Stimulated activated naive CD8-positive, alpha-beta T cell treated with anti-CD3 and anti-CD28 coated beads, Interleukin-15, Interleukin-2, amounts not matched to agents 100 ng/mL and 50 ng/mL, for 24 hours (primary cell): ENCODE data around the gene TRPM1.

Experiments
- H3K27ac Mint-ChIP-seq: one replicate; pipeline ENCODE4 v1.8.0; 2021; ENCODE audit warnings: mild to moderate bottlenecking, mixed read lengths
- H3K27me3 Mint-ChIP-seq: one replicate; pipeline ENCODE4 v1.8.0; 2021; ENCODE audit warnings: mixed read lengths
- H3K36me3 Mint-ChIP-seq: one replicate; pipeline ENCODE4 v1.8.0; 2021; ENCODE audit warnings: low read depth, mixed read lengths
- H3K4me1 Mint-ChIP-seq: one replicate; pipeline ENCODE4 v1.8.0; 2021; ENCODE audit warnings: low read depth, mixed read lengths
- H3K4me3 Mint-ChIP-seq: one replicate; pipeline ENCODE4 v1.8.0; 2021; ENCODE audit warnings: mild to moderate bottlenecking, mixed read lengths
- H3K9me3 Mint-ChIP-seq: one replicate; pipeline ENCODE4 v1.8.0; 2021; ENCODE audit warnings: mixed read lengths

The TRPM1 gene

GRCh38 chr15:31101262-31102038 lies at the start of gene TRPM1:
Gene TRPM1, minus strand, starts transcription at chr15:31101725. Its CDS starts 20,370 bp downstream, at chr15:31081355.
- H3K4me3 Mint-ChIP-seq = no peak within 1 kb of the TSS
- peaks cover 12% of the 10 kb centered on the region for H3K4me1 Mint-ChIP-seq
- H3K27me3 Mint-ChIP-seq = no peaks in the 10 kb centered on the region
- no peaks in the 10 kb centered on the region for H3K36me3 Mint-ChIP-seq
- H3K9me3 Mint-ChIP-seq = no peaks in the 10 kb centered on the region
- no peak within 1 kb of the TSS for H3K27ac Mint-ChIP-seq

GRCh38 chr15:31150732-31151231 lies 49.3 kb upstream of the TRPM1 start:
- Mint-ChIP-seq H3K27ac (no peak overlapping the region), H3K4me3 (no peak overlapping the region), H3K36me3 (no peaks in the 10 kb centered on the region), H3K4me1 (no peaks in the 10 kb centered on the region), H3K9me3 (no peaks in the 10 kb centered on the region), H3K27me3 (no peaks in the 10 kb centered on the region)

GRCh38 chr15:31149987-31150386 lies 48.5 kb upstream of the TRPM1 start:
- Mint-ChIP-seq H3K9me3 (no peaks in the 10 kb centered on the region), H3K27me3 (no peaks in the 10 kb centered on the region), H3K4me3 (no peak overlapping the region), H3K27ac (no peak overlapping the region), H3K36me3 (no peaks in the 10 kb centered on the region), H3K4me1 (no peaks in the 10 kb centered on the region)

GRCh38 chr15:31149088-31149505 lies 47.6 kb upstream of the TRPM1 start:
- no peak overlapping the region for H3K4me3 Mint-ChIP-seq
- H3K27me3 Mint-ChIP-seq = no peaks in the 10 kb centered on the region
- no peak overlapping the region for H3K27ac Mint-ChIP-seq
- H3K36me3 Mint-ChIP-seq = no peaks in the 10 kb centered on the region
- no peaks in the 10 kb centered on the region for H3K9me3 Mint-ChIP-seq
- H3K4me1 Mint-ChIP-seq = no peaks in the 10 kb centered on the region

- no peak overlapping the region for H3K4me3 Mint-ChIP-seq
- H3K9me3 Mint-ChIP-seq = no peaks in the 10 kb centered on the region
- H3K27ac Mint-ChIP-seq = no peak overlapping the region
- no peaks in the 10 kb centered on the region for H3K27me3 Mint-ChIP-seq
- H3K36me3 Mint-ChIP-seq = no peaks in the 10 kb centered on the region
- H3K4me1 Mint-ChIP-seq = no peaks in the 10 kb centered on the region
These were observed 47.0 kb upstream of the TRPM1 start for GRCh38 chr15:31148297-31149087.

- no peak overlapping the region for H3K27ac Mint-ChIP-seq
These were observed 46.4 kb upstream of the TRPM1 start for GRCh38 chr15:31147944-31148296.

GRCh38 chr15:31147456-31147855 lies 45.9 kb upstream of the TRPM1 start:
- Mint-ChIP-seq H3K4me1 (no peaks in the 10 kb centered on the region), H3K27me3 (no peaks in the 10 kb centered on the region), H3K9me3 (no peaks in the 10 kb centered on the region), H3K27ac (no peak overlapping the region), H3K36me3 (no peaks in the 10 kb centered on the region), H3K4me3 (no peak overlapping the region)

More at GRCh38 chr15:31147944-31148296, 46.4 kb upstream of the TRPM1 start:
- no peaks in the 10 kb centered on the region for H3K9me3 Mint-ChIP-seq
- H3K4me3 Mint-ChIP-seq = no peak overlapping the region
- no peaks in the 10 kb centered on the region for H3K27me3 Mint-ChIP-seq
- no peaks in the 10 kb centered on the region for H3K4me1 Mint-ChIP-seq
- H3K36me3 Mint-ChIP-seq = no peaks in the 10 kb centered on the region

- no peak overlapping the region for H3K4me3 Mint-ChIP-seq
- H3K4me1 Mint-ChIP-seq = no peaks in the 10 kb centered on the region
- H3K9me3 Mint-ChIP-seq = no peaks in the 10 kb centered on the region
- H3K27me3 Mint-ChIP-seq = no peaks in the 10 kb centered on the region
- H3K27ac Mint-ChIP-seq = no peak overlapping the region
- H3K36me3 Mint-ChIP-seq = no peaks in the 10 kb centered on the region
These were observed 43.9 kb upstream of the TRPM1 start for GRCh38 chr15:31145271-31145911.

GRCh38 chr15:31141792-31142191 lies 40.3 kb upstream of the TRPM1 start:
- H3K27me3 Mint-ChIP-seq = no peaks in the 10 kb centered on the region
- H3K4me1 Mint-ChIP-seq = no peaks in the 10 kb centered on the region
- no peaks in the 10 kb centered on the region for H3K36me3 Mint-ChIP-seq
- H3K27ac Mint-ChIP-seq = no peak overlapping the region
- no peak overlapping the region for H3K4me3 Mint-ChIP-seq
- H3K9me3 Mint-ChIP-seq = no peaks in the 10 kb centered on the region

GRCh38 chr15:31136607-31137328 lies 35.2 kb upstream of the TRPM1 start:
- Mint-ChIP-seq H3K36me3 (no peaks in the 10 kb centered on the region), H3K27ac (no peak overlapping the region)

GRCh38 chr15:31136016-31136415 lies 34.5 kb upstream of the TRPM1 start:
- H3K27me3 Mint-ChIP-seq = no peaks in the 10 kb centered on the region
- no peak overlapping the region for H3K27ac Mint-ChIP-seq
- H3K36me3 Mint-ChIP-seq = no peaks in the 10 kb centered on the region
- no peaks in the 10 kb centered on the region for H3K9me3 Mint-ChIP-seq
- H3K4me3 Mint-ChIP-seq = no peak overlapping the region
- no peaks in the 10 kb centered on the region for H3K4me1 Mint-ChIP-seq

More at GRCh38 chr15:31136607-31137328, 35.2 kb upstream of the TRPM1 start:
- Mint-ChIP-seq H3K4me3 (no peak overlapping the region), H3K27me3 (no peaks in the 10 kb centered on the region), H3K9me3 (no peaks in the 10 kb centered on the region), H3K4me1 (no peaks in the 10 kb centered on the region)

GRCh38 chr15:31135523-31135922 lies 34.0 kb upstream of the TRPM1 start:
- Mint-ChIP-seq H3K4me3 (no peak overlapping the region), H3K36me3 (no peaks in the 10 kb centered on the region), H3K9me3 (no peaks in the 10 kb centered on the region), H3K4me1 (no peaks in the 10 kb centered on the region), H3K27ac (no peak overlapping the region), H3K27me3 (no peaks in the 10 kb centered on the region)

GRCh38 chr15:31133890-31134289 lies 32.4 kb upstream of the TRPM1 start:
- no peaks in the 10 kb centered on the region for H3K36me3 Mint-ChIP-seq
- no peaks in the 10 kb centered on the region for H3K4me1 Mint-ChIP-seq
- no peak overlapping the region for H3K4me3 Mint-ChIP-seq
- H3K27me3 Mint-ChIP-seq = no peaks in the 10 kb centered on the region
- no peaks in the 10 kb centered on the region for H3K9me3 Mint-ChIP-seq
- H3K27ac Mint-ChIP-seq = no peak overlapping the region

- H3K36me3 Mint-ChIP-seq = no peaks in the 10 kb centered on the region
- H3K4me1 Mint-ChIP-seq = no peaks in the 10 kb centered on the region
- H3K9me3 Mint-ChIP-seq = no peaks in the 10 kb centered on the region
- H3K27me3 Mint-ChIP-seq = no peaks in the 10 kb centered on the region
- H3K27ac Mint-ChIP-seq = no peak overlapping the region
- H3K4me3 Mint-ChIP-seq = no peak overlapping the region
These were observed 30.4 kb upstream of the TRPM1 start for GRCh38 chr15:31131853-31132375.
